ENCODE results near the gene NAA15.
"Not testable (repeated sequence)": the region's sequence is repeated elsewhere in the genome, so short reads cannot be mapped to it uniquely, and the experiment has no call there.

The NAA15 gene

DNA sequence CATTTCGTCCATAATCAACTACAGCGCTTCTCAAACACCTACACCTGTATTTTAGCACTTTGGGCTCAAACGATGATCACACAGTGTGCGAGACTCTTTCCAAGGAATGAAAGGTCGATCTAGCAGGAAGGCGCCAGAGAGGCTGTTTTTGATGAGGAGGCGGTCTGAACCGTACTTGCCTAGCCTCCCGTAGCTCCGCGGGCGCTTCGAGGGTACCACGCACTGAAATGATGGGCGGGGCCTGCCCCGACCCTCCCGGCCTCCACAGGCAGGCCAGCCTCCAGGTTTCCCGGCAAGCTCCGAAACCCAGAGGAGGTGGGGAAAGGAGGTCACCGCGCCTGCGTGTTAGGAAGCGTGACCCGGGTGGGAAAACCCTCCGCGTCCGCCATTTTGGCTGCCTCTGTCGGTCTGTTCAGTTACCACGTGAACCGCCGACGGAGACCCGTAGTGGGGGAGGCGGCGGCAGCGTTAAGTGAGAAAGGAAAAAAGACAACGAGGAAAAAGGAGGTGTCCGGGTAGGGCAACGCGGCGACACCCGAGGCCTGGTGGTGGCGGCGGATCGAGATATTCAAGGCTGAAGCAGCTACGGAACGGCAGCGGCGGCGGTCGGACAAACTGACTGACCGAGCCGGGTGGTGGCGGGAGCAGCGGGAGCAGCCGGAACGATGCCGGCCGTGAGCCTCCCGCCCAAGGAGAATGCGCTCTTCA lies at the start of gene NAA15:
TSS of gene NAA15 (plus strand) at position 393 of the 708 bp plus-strand sequence. CDS start at position 666, 273 bp downstream.
- peak; percentile 92 for DNase-seq

- no peak for DNase-seq
Measured at GRCh38 chr4:139253046-139253445, 48.3 kb upstream of the NAA15 start.

- DNase-seq = peak; percentile 7
Measured at GRCh38 chr4:139253713-139254112, 47.6 kb upstream of the NAA15 start.

GRCh38 chr4:139255581-139255980 lies 45.7 kb upstream of the NAA15 start:
- not testable (repeated sequence) for DNase-seq

- no peak for DNase-seq
Measured at GRCh38 chr4:139256349-139256748, 45.0 kb upstream of the NAA15 start.

DNA sequence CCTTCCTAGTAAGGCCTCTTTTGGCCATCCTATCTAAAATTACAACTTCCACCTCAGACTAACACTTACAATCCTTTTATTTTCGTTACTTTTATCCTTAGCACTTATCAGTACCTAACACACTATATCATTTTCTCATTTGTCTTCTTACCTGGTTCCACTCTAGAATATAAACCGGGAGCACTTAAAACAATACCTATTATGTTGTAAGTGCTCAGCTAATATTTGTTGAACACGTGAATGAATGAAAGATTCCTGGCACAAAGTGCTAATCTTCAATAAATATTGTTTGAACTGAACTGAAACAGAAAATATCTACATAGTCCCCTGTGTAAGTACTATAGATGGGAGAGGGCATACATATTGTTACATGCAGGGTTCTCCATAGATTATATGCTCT lies 35.7 kb upstream of the NAA15 start:
- DNase-seq = no peak

DNA sequence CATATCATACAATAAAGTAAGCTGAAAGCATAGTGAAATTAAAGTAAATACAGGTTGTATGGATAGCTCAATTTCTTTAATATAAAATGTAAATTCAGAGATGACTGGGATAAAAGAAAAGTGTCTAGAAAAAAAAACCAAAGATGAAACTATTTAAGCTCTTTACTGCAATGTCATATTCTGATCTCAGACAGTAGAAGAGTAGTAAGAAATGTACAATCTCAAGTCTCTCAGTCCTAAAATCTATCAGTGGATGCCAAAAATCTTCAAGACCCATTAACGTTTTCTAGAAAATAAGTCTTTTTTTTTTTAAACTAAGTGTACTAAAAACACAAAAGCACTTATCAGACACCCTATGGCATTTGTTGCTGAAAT lies 35.1 kb upstream of the NAA15 start:
- no peak for DNase-seq

DNA sequence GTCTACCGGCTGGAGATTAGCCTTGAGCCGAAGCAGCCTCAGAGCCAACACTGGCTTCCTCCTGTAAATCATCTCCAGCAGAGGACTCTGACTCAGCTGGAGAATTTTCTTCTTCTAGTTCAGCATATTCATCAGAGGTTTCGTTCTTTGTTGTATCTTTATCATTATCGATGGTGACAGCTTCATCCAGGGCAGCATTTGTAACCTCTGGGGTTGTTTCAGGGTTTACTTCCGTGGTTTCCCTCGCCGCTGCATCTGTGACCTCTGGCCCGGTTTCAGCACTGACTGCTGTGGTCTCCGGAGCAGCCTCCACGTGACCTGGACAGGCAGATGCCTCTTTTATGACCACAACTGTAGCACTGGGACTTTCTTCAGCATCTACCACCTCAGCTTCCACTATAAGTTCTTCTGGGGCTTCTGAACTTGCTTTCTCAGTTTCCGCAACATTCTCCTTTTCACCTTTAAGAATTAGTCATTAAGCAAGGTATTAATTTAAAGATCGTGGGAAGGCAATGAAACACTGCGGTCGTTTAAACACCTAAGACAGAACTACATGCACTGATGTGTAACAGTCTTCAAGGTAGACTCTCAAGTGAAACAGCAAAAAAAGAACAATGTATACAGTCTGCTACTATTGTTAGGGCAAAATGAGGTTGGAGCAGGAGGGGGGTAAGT lies 34.6 kb upstream of the NAA15 start:
- DNase-seq = peak; percentile 53

DNA sequence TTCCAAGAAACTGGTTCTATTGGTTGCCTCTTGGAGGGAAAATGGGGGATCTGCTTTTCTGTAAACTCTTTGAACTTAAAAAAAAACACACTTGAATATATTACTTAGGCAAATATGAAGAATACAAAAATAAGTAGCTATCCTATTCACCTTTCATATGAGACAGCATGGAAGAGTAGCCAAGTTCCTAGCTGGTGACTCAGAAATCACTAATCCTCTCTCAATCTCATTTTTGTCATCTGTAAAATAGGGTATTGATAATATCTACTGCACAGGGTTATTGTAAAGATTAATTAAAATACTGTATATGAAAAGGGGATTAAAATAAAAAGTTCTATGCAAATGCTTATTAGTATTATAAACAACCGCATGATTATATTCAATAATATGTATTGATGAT lies 34.0 kb upstream of the NAA15 start:
- DNase-seq = no peak

DNA sequence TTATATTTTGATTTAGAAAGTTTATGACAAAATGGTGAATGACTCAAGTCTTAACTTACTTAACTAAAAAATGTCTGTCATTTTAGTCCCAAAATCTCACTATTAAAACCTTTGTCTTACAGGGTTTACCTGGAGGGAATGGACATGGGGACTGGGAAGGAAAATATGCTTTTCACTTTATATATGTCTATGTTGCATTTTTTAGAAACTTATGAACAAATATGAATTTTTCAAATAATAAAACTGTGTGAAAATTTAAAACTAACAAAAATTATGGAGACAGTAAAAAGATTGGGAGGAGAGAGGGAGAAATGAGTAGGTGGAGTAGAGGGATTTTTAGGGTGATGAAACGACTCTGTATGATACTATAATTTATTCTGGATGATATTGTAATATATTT lies 27.5 kb upstream of the NAA15 start:
- no peak for DNase-seq

DNA sequence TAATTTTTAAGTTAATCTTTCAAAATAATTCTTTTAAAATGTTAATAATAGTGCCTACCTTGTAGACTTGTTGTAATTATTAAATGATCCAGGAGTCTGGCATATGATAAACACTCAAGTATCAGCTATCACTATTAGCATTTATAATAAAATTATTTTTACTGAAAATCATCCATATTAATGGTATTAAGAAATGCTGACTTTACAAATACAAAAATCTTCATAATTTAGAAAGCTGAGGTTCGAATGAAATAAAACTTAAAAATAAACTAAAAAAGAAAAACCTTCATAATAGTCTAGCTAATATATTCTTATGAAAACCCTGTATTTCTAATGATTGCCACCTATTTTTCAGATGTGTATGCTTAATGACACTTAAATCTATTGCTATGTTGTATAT lies 26.5 kb upstream of the NAA15 start:
- DNase-seq = no peak

DNA sequence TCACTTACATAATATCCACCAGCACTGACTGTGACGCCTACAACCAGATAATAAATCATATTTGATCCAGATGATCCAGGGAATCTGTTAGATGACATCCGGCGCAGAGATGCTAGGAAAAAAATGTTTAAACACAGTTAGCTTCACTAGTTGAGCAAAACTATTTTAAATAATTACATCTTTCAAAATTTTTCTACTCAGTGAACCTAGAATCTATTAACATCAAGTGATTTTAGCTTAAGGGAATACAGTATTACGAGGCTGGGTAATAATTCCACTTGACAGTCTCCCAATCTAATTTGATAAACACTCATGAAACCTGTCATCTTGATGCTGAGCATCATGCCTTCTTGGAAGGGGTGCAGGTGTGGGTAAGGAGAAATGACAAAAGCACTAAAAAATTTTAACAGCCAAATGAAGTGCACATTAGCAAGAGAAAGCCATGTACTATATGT lies 26.0 kb upstream of the NAA15 start:
- DNase-seq = no peak

DNA sequence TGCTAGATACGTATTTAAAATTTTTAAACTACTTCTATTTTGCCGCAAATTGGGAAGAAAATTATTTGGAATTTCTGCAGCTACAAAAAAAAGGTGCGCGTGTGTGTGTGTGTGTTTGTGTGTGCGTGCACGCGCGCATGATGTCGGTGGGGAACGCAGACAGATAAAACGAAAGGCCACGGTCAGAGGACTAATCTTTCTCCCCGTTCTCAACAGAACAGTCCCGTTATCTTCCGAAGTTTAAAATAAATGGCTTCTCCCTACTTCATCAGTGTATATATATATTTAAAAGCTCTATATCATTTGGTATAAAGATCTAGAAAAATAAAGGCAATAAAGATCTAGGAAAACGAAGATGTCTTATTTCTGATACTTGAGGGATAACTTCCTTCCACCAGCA lies 22.8 kb upstream of the NAA15 start:
- no peak for DNase-seq

- DNase-seq = no peak
Measured at GRCh38 chr4:139278912-139279759, 22.2 kb upstream of the NAA15 start.

DNA sequence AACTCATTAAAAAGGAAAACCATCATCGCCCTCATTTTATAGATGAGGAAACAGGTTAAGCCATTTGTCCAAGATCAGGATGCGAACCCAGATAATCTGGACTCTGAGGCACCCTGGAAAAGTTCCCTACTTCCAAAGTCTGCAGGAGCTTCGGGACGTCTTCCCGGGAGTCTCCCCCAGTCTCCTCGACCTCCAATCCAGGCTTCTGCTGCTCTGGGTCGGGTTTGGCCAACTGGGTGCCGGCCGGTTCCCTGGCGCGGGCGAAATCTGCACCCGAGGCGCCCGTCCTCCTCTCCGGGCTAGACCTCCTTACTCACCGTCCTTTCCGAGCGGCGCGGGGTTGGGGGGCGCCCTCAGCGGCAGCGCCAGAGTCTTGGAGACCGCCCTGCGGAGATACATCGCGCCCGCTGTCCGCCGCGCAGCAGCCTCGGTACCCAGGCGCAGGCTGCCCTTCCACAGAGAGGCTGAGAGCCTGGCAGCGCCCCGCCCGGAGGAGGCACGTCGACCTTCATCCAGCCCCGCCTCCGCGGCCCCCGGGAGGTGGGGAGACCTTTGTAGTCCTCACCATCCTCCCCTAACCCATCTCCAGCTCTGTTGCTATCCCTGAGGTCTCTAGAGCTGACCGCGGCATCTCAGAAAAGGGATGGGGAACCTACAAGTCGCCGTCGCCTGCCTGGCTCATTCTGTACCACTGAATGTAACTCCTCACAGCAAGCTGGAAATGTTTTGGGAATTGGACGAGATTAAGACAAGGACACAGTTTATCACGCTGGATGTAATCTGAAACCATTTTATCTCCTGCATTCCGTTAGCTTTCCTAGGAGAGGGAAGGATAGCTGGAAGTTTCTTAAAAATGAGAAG lies 21.3 kb upstream of the NAA15 start, which contains the start of gene MGARP:
TSS of gene MGARP (minus strand) at position 466 of the 861 bp plus-strand sequence. CDS start at position 399, 67 bp downstream.
- DNase-seq = no peak

DNA sequence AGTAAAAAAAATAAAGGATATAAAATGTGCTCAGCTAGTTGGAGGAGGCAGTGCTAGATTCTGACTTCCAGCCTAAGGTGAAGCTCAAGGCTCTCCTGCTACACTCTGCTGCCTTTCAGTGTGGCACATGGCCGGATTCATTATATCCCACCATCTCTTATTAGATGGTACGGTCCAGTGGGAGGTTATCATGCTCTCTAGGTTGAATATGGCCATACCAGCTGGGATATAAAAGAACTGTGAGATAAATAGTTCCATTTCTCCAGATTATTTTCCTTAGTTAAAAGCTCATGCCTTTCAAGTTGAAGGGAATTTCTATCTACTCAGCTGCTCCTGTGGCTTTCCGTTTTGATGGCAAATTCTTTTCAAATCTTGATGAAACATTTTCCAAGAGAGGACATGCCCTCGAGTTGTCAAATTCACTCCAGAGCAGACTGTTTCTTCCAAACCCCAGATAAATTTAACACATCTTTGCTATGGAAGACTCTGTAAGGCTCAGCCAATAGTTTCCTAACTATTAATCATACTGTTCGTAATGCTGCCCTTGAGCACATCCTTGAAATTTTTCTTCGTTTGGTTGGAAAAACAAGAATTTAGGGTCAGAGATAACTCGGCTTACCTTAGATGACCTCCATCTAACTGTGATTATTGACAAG lies 19.1 kb upstream of the NAA15 start:
- DNase-seq = no peak

- DNase-seq = no peak
Measured at GRCh38 chr4:139282721-139283075, 18.6 kb upstream of the NAA15 start.

- DNase-seq = no peak
Measured at GRCh38 chr4:139286186-139286698, 15.1 kb upstream of the NAA15 start.

GRCh38 chr4:139295206-139295941 lies 5.9 kb upstream of the NAA15 start:
- peak; percentile 90 for DNase-seq

DNA sequence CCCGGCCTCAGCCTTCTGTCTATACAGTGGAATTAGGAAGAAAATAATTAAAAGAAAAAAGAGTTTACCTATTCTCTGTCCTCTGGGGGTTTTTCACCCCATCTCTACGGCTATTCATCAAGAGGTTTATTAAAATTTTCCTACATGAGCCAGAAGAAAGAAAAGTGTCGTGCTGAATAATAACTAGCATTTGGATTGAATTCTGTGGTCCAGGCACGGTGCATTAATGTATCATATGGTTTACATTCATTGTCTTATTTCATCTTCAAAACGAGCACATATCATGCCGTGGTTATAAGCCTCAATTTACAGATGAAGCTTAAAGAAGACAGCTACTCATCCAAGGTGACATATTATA lies 5.4 kb upstream of the NAA15 start:
- no peak for DNase-seq

- no peak for DNase-seq
Measured at GRCh38 chr4:139297001-139297410, 4.3 kb upstream of the NAA15 start.

All from amniotic stem cell (primary cell).